Right lobe of liver (tissue), 6 donors: Measurements from ENCODE around the gene PGBD5. TPM values are rescaled to one million over a fixed set of nuclear protein-coding genes. Genes with fewer than 3 reads are reported as not detected.

Experiments used
- ATAC-seq, 4 donors: fragments of 200-7000 bp; cut with Tn5 transposase; one replicate each; pipeline ENCODE4 v1.9.1; 2020; ENCODE audit warnings: mild to moderate bottlenecking in 4 of 4, moderate library complexity in 4 of 4
- DNase-seq, 3 donors: peaks; one replicate each; pipeline ENCODE4 v3.0.0-alpha.2; 2020
- H3K27ac ChIP-seq, 3 donors: fragments of 200-600 bp; one replicate each; pipeline ENCODE4 v1.8.0; 2022
- H3K27me3 ChIP-seq, 2 donors: fragments of 200-600 bp; one replicate each; pipeline ENCODE4 v1.8.0; 2022
- H3K36me3 ChIP-seq, 4 donors: fragments of 200-600 bp; sonication (generic) in 1 of 4; one replicate each; pipeline versions ENCODE4 v1.5.1 to v1.8.0; 2017 to 2022; ENCODE audit warnings: control low read depth in 1 of 4
- H3K4me1 ChIP-seq, 4 donors: fragments of 200-600 bp; sonication (generic) in 1 of 4; one replicate each; pipeline versions ENCODE4 v1.5.1 to v1.8.0; 2017 to 2022; ENCODE audit warnings: control low read depth in 1 of 4
- H3K4me3 ChIP-seq, 3 donors: fragments of 200-600 bp; one replicate each; pipeline ENCODE4 v1.8.0; 2022
- H3K9me3 ChIP-seq, 4 donors: fragments of 200-600 bp; sonication (generic) in 1 of 4; one replicate each; pipeline versions ENCODE4 v1.5.1 to v1.8.0; 2017 to 2022; ENCODE audit warnings: control low read depth in 1 of 4
- CTCF ChIP-seq, 4 donors: fragments of 200-600 bp in 3 of 4; fragments of 450-650 bp in 1 of 4; IDR thresholded peaks; one replicate each; pipeline versions ENCODE4 v1.5.1 to v1.8.0; 2016 to 2022; ENCODE audit warnings: antibody characterized with exemption in 4 of 4, mild to moderate bottlenecking in 2 of 4
- POLR2A ChIP-seq: fragments of 450-650 bp; IDR thresholded peaks from one replicate; pipeline ENCODE4 v1.6.1; 2017; ENCODE audit warnings: antibody characterized with exemption, mild to moderate bottlenecking
- WGBS: methylation state at CpG from one replicate; pipeline ENCODE4 v1.1.6; 2018; ENCODE audit warnings: low coverage, low lambda C conversion rate; ENCODE audit not compliant: insufficient coverage; ENCODE audit errors: missing lambda C conversion rate; 5-methylcytosine and 5-hydroxymethylcytosine counted together
- intact Hi-C, 2 donors: fragments of 100-400 bp; cut with DNase I; formaldehyde crosslinking; loops; one replicate each; pipeline versions ENCODE4 v1.11.2 to v1.14.1; 2022
- total RNA-seq, 6 experiments: library from RNA; depleted of rRNA in 2 of 6; stranded (reverse); fragments of >200 nt in 2 of 6; fragmentation: NEBNext Ultra II Directional in 3 of 6; extraction: Animal tissue kit (Norgen Biotek cat#: 25700) in 3 of 6; gene quantifications; one replicate each; pipeline versions ENCODE4 v1.1.0 to v1.2.4, GENCODE V29; 2016 to 2023
- donor health status: DM: no; HTN: yes; CAD: no.
- donor health status: DM: no; HTN: no; CAD: no.
- donor health status: DM: no; HTN: no; CAD: no.
- donor health status: DM: no; HTN: yes; CAD: no.
- donor health status: DM: no; HTN: yes; CAD: no.

The PGBD5 gene
- total RNA-seq, 6 experiments from 2014 or later: 0.80 to 6.4 (median 2.4) TPM

GRCh38 chr1:230365723-230366307 is 60.3 kb downstream of the PGBD5 start:
- Histone ChIP-seq H3K27me3 (no peaks in the 10 kb centered on the region), H3K9me3 (no peaks in the 10 kb centered on the region), H3K4me1 (peaks cover 0 to 3% (median 0%) of the 10 kb centered on the region in 4 donors), H3K4me3 (no peak overlapping the region), H3K36me3 (no peaks in the 10 kb centered on the region), H3K27ac (no peak overlapping the region)
- ATAC-seq (peak in 3 of 4 donors; percentile 42 to 53 (median 48)), DNase-seq (no peak)
- intact Hi-C loops: no loop called here
- no peak for TF ChIP-seq POLR2A
- TF ChIP-seq CTCF (IDR thresholded peaks at IDR 0.05): no peak
- WGBS: 59% methylated on average over 2 of the region's 3 CpGs

- H3K27ac ChIP-seq: no peak overlapping the region
- no peaks in the 10 kb centered on the region for H3K9me3 ChIP-seq
- intact Hi-C loops: no loop called here
- WGBS: no CpG with 5 or more reads among the region's 8 CpGs
- H3K4me1 ChIP-seq: peaks cover 0 to 3% (median 0%) of the 10 kb centered on the region in 4 donors
- no peak overlapping the region for H3K4me3 ChIP-seq
- DNase-seq (no peak), ATAC-seq (no peak)
- TF ChIP-seq POLR2A (no peak), CTCF (IDR thresholded peaks at IDR 0.05) (no peak)
- no peaks in the 10 kb centered on the region for H3K27me3 ChIP-seq
- no peaks in the 10 kb centered on the region for H3K36me3 ChIP-seq
Observed at GRCh38 chr1:230362949-230363348, 63.2 kb downstream of the PGBD5 start.

- H3K4me1 ChIP-seq: peaks cover 0 to 3% (median 0%) of the 10 kb centered on the region in 4 donors
- H3K9me3 ChIP-seq: no peaks in the 10 kb centered on the region
- DNase-seq (no peak), ATAC-seq (no peak)
- no peak overlapping the region for H3K4me3 ChIP-seq
- no peak for TF ChIP-seq POLR2A
- TF ChIP-seq CTCF (IDR thresholded peaks at IDR 0.05): no peak
- H3K27me3 ChIP-seq: no peaks in the 10 kb centered on the region
- intact Hi-C loops: no loop called here
- H3K36me3 ChIP-seq: no peaks in the 10 kb centered on the region
- no peak overlapping the region for H3K27ac ChIP-seq
- WGBS: 94% methylated on average over 2 of the region's 10 CpGs
Observed at GRCh38 chr1:230361941-230362340, 64.2 kb downstream of the PGBD5 start.

GRCh38 chr1:230359992-230360668 is 66.0 kb downstream of the PGBD5 start:
- no peak for ATAC-seq
- Histone ChIP-seq H3K27ac (no peak overlapping the region), H3K9me3 (no peaks in the 10 kb centered on the region), H3K27me3 (no peaks in the 10 kb centered on the region), H3K36me3 (no peaks in the 10 kb centered on the region), H3K4me3 (no peak overlapping the region), H3K4me1 (no peaks in the 10 kb centered on the region)
- intact Hi-C loops: no loop called here
- no peak for DNase-seq
- 60% methylated on average over 5 of the region's 7 CpGs for WGBS
- TF ChIP-seq CTCF (IDR thresholded peaks at IDR 0.05) (no peak), POLR2A (no peak)
